HCT116 (cell line): ENCODE data around the gene AGAP2. TPM values are rescaled to one million over a fixed set of nuclear protein-coding genes. Genes with fewer than 3 reads are reported as not detected.

Experiments used
- ATAC-seq: fragments of 200-7000 bp; cut with Tn5 transposase; 2 replicates; pipeline ENCODE4 v1.9.1; 2020; ENCODE audit warnings: mild to moderate bottlenecking, moderate library complexity
- BruUV-seq: library from RNA; stranded (reverse); fragments of 400-500 nt; replicated peaks from 2 replicates; lab custom pipeline; 2021; lab: Mats Ljungman, UMichigan
- CTCF ChIA-PET: fragments of 300-600 bp; sonication (Branson Sonifier 250); formaldehyde crosslinking; loops from one replicate; lab custom pipeline; 2021; ENCODE audit warnings: antibody characterized with exemption; lab: Charles Lee
- POLR2A ChIA-PET: fragments of 300-600, 350-600 bp; sonication (Branson Sonifier 250); formaldehyde crosslinking; loops from one replicate; lab custom pipeline; 2021; ENCODE audit warnings: antibody characterized with exemption; lab: Charles Lee
- RAD21 ChIA-PET, 2 experiments: fragments of 300-600 bp; sonication (Branson Sonifier 250); formaldehyde crosslinking; loops; one replicate each; lab custom pipeline; 2023; ENCODE audit warnings: low total read pairs in 2 of 2; ENCODE audit not compliant: uncharacterized antibody in 2 of 2, unreplicated experiment in 2 of 2, low non-redundant PET in 1 of 2; lab: Charles Lee
- DNase-seq: peaks from one replicate; pipeline ENCODE4 v3.0.0-alpha.2; 2010; ENCODE audit warnings: low read depth, low spot score
- H2AFZ ChIP-seq: fragments of 200-600 bp; shearing (Covaris generic), sonication (generic); 2 replicates; pipeline ENCODE4 v1.6.1; 2017; ENCODE audit warnings: low read depth, mixed run types, mixed read lengths, antibody characterized with exemption, low read length; ENCODE audit not compliant: poor library complexity, severe bottlenecking
- H3K27ac ChIP-seq: 2 replicates; pipeline ENCODE4 v1.5.1; 2012; ENCODE audit warnings: low read depth, low read length
- H3K27me3 ChIP-seq: fragments of 200-600 bp; sonication (generic); 2 replicates; pipeline ENCODE4 v1.6.1; 2016; ENCODE audit warnings: mixed run types, low read length, mixed read lengths; ENCODE audit not compliant: insufficient read depth
- H3K36me3 ChIP-seq, 2 experiments: fragments of 200-500 bp in 1 of 2; fragments of 200-600 bp in 1 of 2; sonication (Bioruptor generic) in 1 of 2; sonication (generic) in 1 of 2; 2 replicates each; pipeline versions ENCODE4 v1.5.1 to v1.6.1; 2014 to 2016; ENCODE audit warnings: low read length in 2 of 2, inconsistent platforms in 1 of 2, mixed read lengths in 1 of 2, mixed run types in 1 of 2; ENCODE audit not compliant: insufficient read depth in 2 of 2, control insufficient read depth in 1 of 2
- H3K4me1 ChIP-seq, 2 experiments: fragments of 200-600 bp in 1 of 2; sonication (generic) in 1 of 2; 2 replicates each; pipeline versions ENCODE4 v1.5.1 to v1.6.1; 2012 to 2017; ENCODE audit warnings: low read length in 2 of 2, inconsistent platforms in 1 of 2, mild to moderate bottlenecking in 1 of 2, mixed read lengths in 1 of 2, mixed run types in 1 of 2, moderate library complexity in 1 of 2; ENCODE audit not compliant: insufficient read depth in 2 of 2, control insufficient read depth in 1 of 2
- H3K4me2 ChIP-seq: fragments of 200-600 bp; sonication (generic); 2 replicates; pipeline ENCODE4 v1.6.1; 2017; ENCODE audit warnings: mixed run types, low read length, mixed read lengths
- H3K4me3 ChIP-seq, 2 experiments: fragments of 200-600 bp in 1 of 2; sonication (generic) in 1 of 2; replicated peaks in 1 of 2; 2 replicates each; pipeline ENCODE4 v1.5.1; 2011 to 2016; ENCODE audit warnings: low read length in 2 of 2, control low read depth in 1 of 2, low read depth in 1 of 2, mild to moderate bottlenecking in 1 of 2, mixed read lengths in 1 of 2, mixed run types in 1 of 2
- H3K79me2 ChIP-seq: fragments of 200-600 bp; sonication (generic); 2 replicates; pipeline ENCODE4 v1.6.1; 2017; ENCODE audit warnings: mild to moderate bottlenecking, mixed run types, low read length, moderate library complexity, mixed read lengths; ENCODE audit not compliant: insufficient read depth
- H3K9ac ChIP-seq: fragments of 200-600 bp; sonication (generic); 2 replicates; pipeline ENCODE4 v1.6.1; 2016; ENCODE audit warnings: low read length, mixed read lengths
- H3K9me2 ChIP-seq: fragments of 200-600 bp; sonication (generic), shearing (Covaris generic); 2 replicates; pipeline ENCODE4 v1.6.1; 2017; ENCODE audit warnings: mixed run types, mild to moderate bottlenecking, moderate library complexity; ENCODE audit not compliant: insufficient read depth
- H3K9me3 ChIP-seq, 2 experiments: fragments of 200-500 bp in 1 of 2; fragments of 200-600 bp in 1 of 2; sonication (Bioruptor generic) in 1 of 2; sonication (generic) in 1 of 2; 2 replicates each; pipeline ENCODE4 v1.6.1; 2014 to 2017; ENCODE audit warnings: low read length in 2 of 2, mixed read lengths in 2 of 2, inconsistent platforms in 1 of 2, low read depth in 1 of 2, mild to moderate bottlenecking in 1 of 2, mixed run types in 1 of 2, moderate library complexity in 1 of 2; ENCODE audit not compliant: control insufficient read depth in 1 of 2, insufficient read depth in 1 of 2
- H4K20me1 ChIP-seq: fragments of 200-600 bp; sonication (generic), shearing (Covaris generic); 2 replicates; pipeline ENCODE4 v1.6.1; 2017; ENCODE audit warnings: mixed run types, mild to moderate bottlenecking, moderate library complexity; ENCODE audit not compliant: insufficient read depth
- EZH2 ChIP-seq: fragments of 200-600 bp; sonication (generic); IDR thresholded peaks from 2 replicates; pipeline ENCODE4 v1.6.1; 2017; ENCODE audit warnings: antibody characterized with exemption, mixed run types
- intact Hi-C: fragments of 100-400 bp; cut with micrococcal nuclease; formaldehyde crosslinking; loops from 2 replicates; pipeline ENCODE4 v1.10.0; 2022
- microRNA-seq: library from miRNA; unstranded; fragments of <30 nt; microRNA quantifications from one replicate; pipeline ENCODE4, GENCODE V29; 2016; ENCODE audit warnings: borderline number of aligned reads
- total RNA-seq: library from RNA; stranded (reverse); gene quantifications from one replicate; pipeline ENCODE4 v1.2.1, GENCODE V29; 2021; ENCODE audit not compliant: unreplicated experiment

The AGAP2 gene
- total RNA-seq, 1 experiment from 2014 or later: 15.8 TPM

GRCh38 chr12:57674691-57675090 lies 63.9 kb downstream of the AGAP2 start:
- H3K4me1 ChIP-seq: no peaks in the 10 kb centered on the region
- H3K79me2 ChIP-seq: no peaks in the 10 kb centered on the region
- no peak overlapping the region for H2AFZ ChIP-seq
- H3K36me3 ChIP-seq: no peaks in the 10 kb centered on the region
- intact Hi-C loops: no loop called here
- H3K27me3 ChIP-seq: no peaks in the 10 kb centered on the region
- no peak for ATAC-seq
- no peak overlapping the region for H3K27ac ChIP-seq
- H3K9me2 ChIP-seq: no peaks in the 10 kb centered on the region
- no peak overlapping the region for H3K4me2 ChIP-seq
- no TSS peak for BruUV-seq
- DNase-seq: no peak
- RAD21 ChIA-PET: no interaction called here
- H4K20me1 ChIP-seq: no peaks in the 10 kb centered on the region
- TF ChIP-seq EZH2: no peak
- H3K9me3 ChIP-seq: no peaks in the 10 kb centered on the region
- H3K4me3 ChIP-seq: no peak overlapping the region
- CTCF ChIA-PET: no interaction called here
- POLR2A ChIA-PET: no interaction called here
- no peak overlapping the region for H3K9ac ChIP-seq

Small RNA genes within 50 kb of the gene (microRNA-seq; reads per million reads assigned to microRNA genes)
- gene MIR6759: not detected

Other genes with a start within 250 kb of the AGAP2 start
- gene DDIT3, start 218.2 kb downstream of the AGAP2 start, total RNA-seq: 84.7 TPM
- gene MBD6, start 215.9 kb downstream of the AGAP2 start, total RNA-seq: 70.1 TPM
- gene DCTN2, start 191.6 kb downstream of the AGAP2 start, total RNA-seq: 95.9 TPM
- gene KIF5A, start 188.7 kb downstream of the AGAP2 start, total RNA-seq: 5.2 TPM
- 38.4 TPM for gene PIP4K2C, start 147.6 kb downstream of the AGAP2 start, total RNA-seq
- gene DTX3, start 133.9 kb downstream of the AGAP2 start, total RNA-seq: 0.37 TPM
- gene ARHGEF25, start 127.3 kb downstream of the AGAP2 start, total RNA-seq: 3.6 TPM
- gene B4GALNT1, start 105.5 kb downstream of the AGAP2 start, total RNA-seq: 31.3 TPM
- gene OS9, start 44.6 kb downstream of the AGAP2 start, total RNA-seq: 98.4 TPM
- 14.9 TPM for gene TSPAN31, start 6.3 kb upstream of the AGAP2 start, total RNA-seq
- 206 TPM for gene CDK4, start 13.6 kb upstream of the AGAP2 start, total RNA-seq
- 21.8 TPM for gene MARCHF9, start 16.4 kb upstream of the AGAP2 start, total RNA-seq
- gene CYP27B1, start 28.3 kb upstream of the AGAP2 start, total RNA-seq: 11.6 TPM
- gene METTL1, start 33.4 kb upstream of the AGAP2 start, total RNA-seq: 56.6 TPM
- 5.0 TPM for gene EEF1AKMT3, start 33.9 kb upstream of the AGAP2 start, total RNA-seq
- 53.2 TPM for gene TSFM, start 44.0 kb upstream of the AGAP2 start, total RNA-seq
- gene AVIL, start 80.0 kb upstream of the AGAP2 start, total RNA-seq: 1.1 TPM
- 82.7 TPM for gene CTDSP2, start 108.0 kb upstream of the AGAP2 start, total RNA-seq
- gene ATP23, start 202.8 kb upstream of the AGAP2 start, total RNA-seq: 9.1 TPM